Cardiac fibroblast (primary cell): ENCODE measurements around the gene CAMTA2.

ENCODE experiments used
- DNase-seq, 2 donors: peaks; one replicate each; pipeline versions ENCODE4 v3.0.0 to v3.0.0-alpha.2; 2010; ENCODE audit warnings: low read depth in 2 of 2
- H3K4me3 ChIP-seq, 2 donors: replicated peaks in 1 of 2; 1 replicate in 1 of 2; 2 replicates in 1 of 2; pipeline ENCODE4 v1.5.1; 2011; ENCODE audit warnings: low read depth in 2 of 2, low read length in 2 of 2, mild to moderate bottlenecking in 2 of 2, moderate library complexity in 1 of 2
- TF ChIP-seq, protein P1 (sequence below): IDR thresholded peaks from one replicate; pipeline ENCODE4 v1.5.1; 2011; ENCODE audit warnings: low read depth, mild to moderate bottlenecking, low read length, inconsistent platforms

The CAMTA2 gene

GRCh38 chr17:4986951-4987766, at the start of gene CAMTA2:
Gene CAMTA2, minus strand, starts transcription at chr17:4987675. Its CDS starts 1,453 bp downstream, at chr17:4986222.
- peak within 1 kb of the TSS; percentile 80 to 90 for H3K4me3 ChIP-seq
- TF ChIP-seq, protein P1, sequence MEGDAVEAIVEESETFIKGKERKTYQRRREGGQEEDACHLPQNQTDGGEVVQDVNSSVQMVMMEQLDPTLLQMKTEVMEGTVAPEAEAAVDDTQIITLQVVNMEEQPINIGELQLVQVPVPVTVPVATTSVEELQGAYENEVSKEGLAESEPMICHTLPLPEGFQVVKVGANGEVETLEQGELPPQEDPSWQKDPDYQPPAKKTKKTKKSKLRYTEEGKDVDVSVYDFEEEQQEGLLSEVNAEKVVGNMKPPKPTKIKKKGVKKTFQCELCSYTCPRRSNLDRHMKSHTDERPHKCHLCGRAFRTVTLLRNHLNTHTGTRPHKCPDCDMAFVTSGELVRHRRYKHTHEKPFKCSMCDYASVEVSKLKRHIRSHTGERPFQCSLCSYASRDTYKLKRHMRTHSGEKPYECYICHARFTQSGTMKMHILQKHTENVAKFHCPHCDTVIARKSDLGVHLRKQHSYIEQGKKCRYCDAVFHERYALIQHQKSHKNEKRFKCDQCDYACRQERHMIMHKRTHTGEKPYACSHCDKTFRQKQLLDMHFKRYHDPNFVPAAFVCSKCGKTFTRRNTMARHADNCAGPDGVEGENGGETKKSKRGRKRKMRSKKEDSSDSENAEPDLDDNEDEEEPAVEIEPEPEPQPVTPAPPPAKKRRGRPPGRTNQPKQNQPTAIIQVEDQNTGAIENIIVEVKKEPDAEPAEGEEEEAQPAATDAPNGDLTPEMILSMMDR: peak; percentile 25
- peak; percentile 67 to 73 for DNase-seq

DNA sequence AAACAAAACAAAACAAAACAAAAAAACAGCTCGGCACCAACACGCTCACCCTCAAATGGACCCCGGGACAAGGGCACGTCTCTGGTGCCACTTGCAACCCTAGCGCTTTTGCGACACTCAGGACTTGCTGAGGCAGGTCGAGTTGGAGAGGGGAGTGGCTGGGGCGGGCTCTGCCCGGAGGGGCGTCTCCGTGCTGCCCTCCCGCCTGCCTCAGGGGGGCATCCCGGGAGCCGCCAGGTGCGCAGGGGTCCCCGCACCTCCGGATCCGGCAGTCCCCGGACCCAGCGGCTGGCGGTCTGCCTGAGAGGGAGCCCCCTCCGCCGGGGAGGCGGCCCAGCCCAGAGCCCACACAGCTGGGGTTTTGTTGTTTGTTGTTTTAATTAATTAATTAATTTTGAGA, 47.8 kb upstream of the CAMTA2 start, which contains the start of gene SLC52A1:
SLC52A1 (minus strand) TSS at position 112 of the 400 bp plus-strand sequence. CDS start 820 bp downstream, outside the sequence.
- peak within 1 kb of the TSS in 1 of 2 donors; percentile 13 for H3K4me3 ChIP-seq
- TF ChIP-seq, protein P1: no peak
- no peak for DNase-seq

DNA sequence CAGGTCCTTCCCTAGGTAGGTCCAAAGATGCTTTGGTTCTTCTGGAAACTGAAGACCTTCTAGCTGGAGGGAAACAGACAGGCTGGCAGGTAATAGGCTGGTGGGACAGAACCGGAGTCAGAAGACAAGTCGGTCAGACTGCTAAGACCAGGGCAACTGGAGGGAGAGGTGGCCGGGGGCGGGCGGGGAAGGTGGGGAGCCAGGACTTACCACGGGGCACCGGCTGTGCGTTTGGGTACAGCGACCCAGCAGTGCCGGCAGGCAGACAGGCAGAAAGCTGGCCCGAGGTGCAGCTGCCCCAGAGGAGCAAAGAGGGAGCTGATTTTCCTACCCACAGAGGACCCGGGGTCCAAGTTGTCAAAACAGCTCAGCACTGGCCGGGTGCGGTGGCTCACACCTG, 47.2 kb upstream of the CAMTA2 start:
- TF ChIP-seq, protein P1: no peak
- no peak overlapping the region for H3K4me3 ChIP-seq
- DNase-seq: no peak

GRCh38 chr17:5034063-5034462, 46.6 kb upstream of the CAMTA2 start:
- DNase-seq: no peak
- TF ChIP-seq, protein P1: no peak
- H3K4me3 ChIP-seq: no peak overlapping the region

GRCh38 chr17:5033352-5034015, 46.0 kb upstream of the CAMTA2 start:
- no peak for DNase-seq
- TF ChIP-seq, protein P1: no peak
- H3K4me3 ChIP-seq: no peak overlapping the region

DNA sequence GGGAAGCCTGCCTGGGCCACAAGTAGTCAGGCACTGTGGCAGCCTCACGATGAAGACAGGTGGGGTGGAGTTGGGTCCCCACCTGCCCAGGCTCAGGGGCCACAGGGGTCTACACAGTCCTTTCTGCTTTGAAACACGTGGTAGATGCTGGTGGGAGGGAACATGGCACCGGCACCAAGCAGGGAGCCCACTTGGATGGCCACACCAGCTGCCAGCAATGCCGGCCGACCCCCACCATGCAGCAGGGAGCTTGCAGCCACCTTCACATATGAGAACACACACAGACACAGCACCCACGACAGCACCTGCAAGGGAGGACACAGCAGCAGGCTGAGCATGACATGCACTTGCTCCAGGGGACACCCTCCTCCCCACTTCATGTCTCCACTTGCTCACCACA, 45.4 kb upstream of the CAMTA2 start:
- no peak for DNase-seq
- TF ChIP-seq, protein P1: no peak
- no peak overlapping the region for H3K4me3 ChIP-seq
